Stimulated activated CD8-positive, alpha-beta memory T cell treated with anti-CD3 and anti-CD28 coated beads, Interleukin-7, amount 100 ng/mL, for 1 hour (primary cell): Measurements from ENCODE around the gene YPEL1.
"Not testable (repeated sequence)": the region's sequence is repeated elsewhere in the genome, so short reads cannot be mapped to it uniquely, and the experiment has no call there.

Source experiments
- DNase-seq, 2 donors: peaks; one replicate each; pipeline ENCODE4 v3.0.0-alpha.2; 2020; ENCODE audit warnings: low read depth in 2 of 2

The YPEL1 gene

GRCh38 chr22:21683401-21683811, 52.2 kb downstream of the YPEL1 start:
- no peak for DNase-seq

- no peak for DNase-seq
Measured at GRCh38 chr22:21682385-21683175, 53.0 kb downstream of the YPEL1 start.

GRCh38 chr22:21681566-21682370, 53.8 kb downstream of the YPEL1 start:
- DNase-seq = no peak

GRCh38 chr22:21680830-21681565, 54.6 kb downstream of the YPEL1 start:
- DNase-seq = no peak

- no peak for DNase-seq
Measured at GRCh38 chr22:21679383-21679782, 56.2 kb downstream of the YPEL1 start.

GRCh38 chr22:21678842-21679241, 56.8 kb downstream of the YPEL1 start:
- not testable (repeated sequence) for DNase-seq

- no peak for DNase-seq
Measured at GRCh38 chr22:21677606-21678443, 57.8 kb downstream of the YPEL1 start.

GRCh38 chr22:21674638-21675245, 60.9 kb downstream of the YPEL1 start:
- no peak for DNase-seq

GRCh38 chr22:21673534-21674321, 61.9 kb downstream of the YPEL1 start:
- DNase-seq = no peak

- no peak for DNase-seq
Measured at GRCh38 chr22:21672107-21672629, 63.4 kb downstream of the YPEL1 start.

- DNase-seq = no peak
Measured at GRCh38 chr22:21669026-21669425, 66.6 kb downstream of the YPEL1 start.

- no peak for DNase-seq
Measured at GRCh38 chr22:21666786-21667185, 68.8 kb downstream of the YPEL1 start.

- no peak for DNase-seq
Measured at GRCh38 chr22:21665047-21665851, 70.3 kb downstream of the YPEL1 start.

GRCh38 chr22:21663738-21664137, 71.9 kb downstream of the YPEL1 start:
- no peak for DNase-seq

GRCh38 chr22:21661991-21662390, 73.6 kb downstream of the YPEL1 start:
- no peak for DNase-seq

- DNase-seq = no peak
Measured at GRCh38 chr22:21660904-21661303, 74.7 kb downstream of the YPEL1 start.

- no peak for DNase-seq
Measured at GRCh38 chr22:21659864-21660525, 75.6 kb downstream of the YPEL1 start.

GRCh38 chr22:21657360-21658032, 78.1 kb downstream of the YPEL1 start:
- DNase-seq = peak; percentile 45 to 48
